WTC11 (cell line): ENCODE results near the gene VCP. TPM values are rescaled to one million over a fixed set of nuclear protein-coding genes. Genes with fewer than 3 reads are reported as not detected.
A peak's percentile ranks its signal among the peaks of the same experiment; 100 is the strongest.

ENCODE experiments used
- ATAC-seq: fragments of 200-7000 bp; cut with Tn5 transposase; 2 replicates; pipeline ENCODE4 v1.10.0; 2021; ENCODE audit warnings: mild to moderate bottlenecking, moderate library complexity
- CTCF ChIA-PET: fragments of 300-600 bp; sonication (Branson Sonifier 250); formaldehyde crosslinking; loops from one replicate; lab custom pipeline; 2021; ENCODE audit warnings: antibody characterized with exemption; lab: Charles Lee
- POLR2A ChIA-PET: fragments of 350-600 bp; sonication (Branson Sonifier 250); formaldehyde crosslinking; loops from one replicate; lab custom pipeline; 2021; ENCODE audit warnings: antibody characterized with exemption; lab: Charles Lee
- DNase-seq: peaks from one replicate; pipeline ENCODE4 v3.0.0; 2021; ENCODE audit warnings: low spot score
- H3K27ac Mint-ChIP-seq: 2 replicates; pipeline ENCODE4 v1.8.0; 2021; ENCODE audit warnings: mixed read lengths
- H3K27me3 Mint-ChIP-seq: 2 replicates; pipeline ENCODE4 v1.8.0; 2021; ENCODE audit warnings: low read depth, mild to moderate bottlenecking, moderate library complexity, mixed read lengths
- H3K36me3 Mint-ChIP-seq: 2 replicates; pipeline ENCODE4 v1.8.0; 2021; ENCODE audit warnings: mixed read lengths
- H3K4me1 Mint-ChIP-seq: 2 replicates; pipeline ENCODE4 v1.8.0; 2022; ENCODE audit warnings: mixed read lengths
- H3K4me3 Mint-ChIP-seq: 2 replicates; pipeline ENCODE4 v1.8.0; 2021; ENCODE audit warnings: mild to moderate bottlenecking, moderate library complexity, mixed read lengths
- H3K9me3 Mint-ChIP-seq: 2 replicates; pipeline ENCODE4 v1.8.0; 2021; ENCODE audit warnings: mixed read lengths
- AR ChIP-seq: fragments of 250-450 bp; sonication (Bioruptor Pico); IDR thresholded peaks from 2 replicates; pipeline ENCODE4 v1.9.0; 2021; ENCODE audit warnings: mild to moderate bottlenecking
- ATF1 ChIP-seq: sonication (generic); formaldehyde crosslinking; IDR thresholded peaks from 2 replicates; pipeline ENCODE4 v1.8.1; 2023; ENCODE audit warnings: mild to moderate bottlenecking, moderate library complexity, missing genetic modification reagents
- CTCF ChIP-seq: fragments of 200-600 bp; IDR thresholded peaks from 2 replicates; pipeline ENCODE4 v1.8.0; 2022; ENCODE audit warnings: antibody characterized with exemption
- EMX1 ChIP-seq: fragments of 250-450 bp; sonication (Bioruptor Pico); IDR thresholded peaks from 2 replicates; pipeline ENCODE4 v1.8.0; 2021; ENCODE audit warnings: mild to moderate bottlenecking
- GRHL2 ChIP-seq: fragments of 250-450 bp; sonication (Bioruptor Pico); IDR thresholded peaks from 2 replicates; pipeline ENCODE4 v1.8.0; 2022; ENCODE audit warnings: mild to moderate bottlenecking, moderate library complexity; ENCODE audit not compliant: insufficient replicate concordance, severe bottlenecking
- JAZF1 ChIP-seq: fragments of 250-450 bp; sonication (Bioruptor Pico); IDR thresholded peaks from 2 replicates; pipeline ENCODE4 v1.9.0; 2021; ENCODE audit warnings: moderate library complexity, mild to moderate bottlenecking, inconsistent platforms
- NFYB ChIP-seq: sonication (generic); formaldehyde crosslinking; conservative IDR thresholded peaks from 2 replicates; pipeline ENCODE4 v1.8.0; 2022; ENCODE audit warnings: low read depth, missing genetic modification reagents
- SOX15 ChIP-seq: fragments of 250-450 bp; sonication (Bioruptor Pico); IDR thresholded peaks from 2 replicates; pipeline ENCODE4 v1.9.0; 2021; ENCODE audit warnings: mild to moderate bottlenecking
- TEAD1 ChIP-seq: sonication (generic); formaldehyde crosslinking; IDR thresholded peaks from 2 replicates; pipeline ENCODE4 v1.8.0; 2022; ENCODE audit warnings: mild to moderate bottlenecking, missing genetic modification reagents
- TEAD4 ChIP-seq: sonication (generic); formaldehyde crosslinking; IDR thresholded peaks from 2 replicates; pipeline ENCODE4 v1.8.0; 2022; ENCODE audit warnings: mild to moderate bottlenecking, missing genetic modification reagents
- ZNF219 ChIP-seq: sonication (generic); formaldehyde crosslinking; IDR thresholded peaks from 2 replicates; pipeline ENCODE4 v1.8.0; 2023; ENCODE audit warnings: missing genetic modification reagents, mild to moderate bottlenecking, borderline replicate concordance
- ZNF263 ChIP-seq: sonication (generic); formaldehyde crosslinking; IDR thresholded peaks from 2 replicates; pipeline ENCODE4 v1.8.1; 2022; ENCODE audit warnings: low read depth, mild to moderate bottlenecking, moderate library complexity, missing genetic modification reagents
- ZNF396 ChIP-seq: fragments of 250-450 bp; sonication (Bioruptor Pico); IDR thresholded peaks from 2 replicates; pipeline ENCODE4 v1.8.0; 2021; ENCODE audit warnings: mild to moderate bottlenecking, moderate library complexity, borderline replicate concordance
- ZNF423 ChIP-seq: fragments of 250-450 bp; sonication (Bioruptor Pico); IDR thresholded peaks from 2 replicates; pipeline ENCODE4 v2.1.2; 2022; ENCODE audit warnings: mild to moderate bottlenecking, moderate library complexity
- total RNA-seq: library from RNA; stranded (reverse); gene quantifications from 3 replicates; pipeline ENCODE4 v1.2.3, GENCODE V29; 2021
- TF ChIP-seq, protein P1 (sequence below): sonication (generic); formaldehyde crosslinking; conservative IDR thresholded peaks from 2 replicates; pipeline ENCODE4 v1.8.1; 2023; ENCODE audit warnings: mild to moderate bottlenecking, low read depth, missing genetic modification reagents, moderate library complexity
- TF ChIP-seq, protein P2 (sequence below): fragments of 250-450 bp; sonication (Bioruptor Pico); IDR thresholded peaks from 2 replicates; pipeline ENCODE4 v1.9.0; 2021; ENCODE audit warnings: mild to moderate bottlenecking

The VCP gene
- total RNA-seq, 1 experiment from 2014 or later, result 386 TPM

- H3K4me3 Mint-ChIP-seq, result no peak overlapping the region
- ATAC-seq (no peak), DNase-seq (no peak)
- POLR2A ChIA-PET, result interaction anchor here (0.7 kb wide), 1 partner anchor 16 kb away, joined by 3 read pairs; no protein-coding TSS in a partner anchor
- no peaks in the 10 kb centered on the region for H3K27me3 Mint-ChIP-seq
- no peaks in the 10 kb centered on the region; the same call in 1 of the 2 replicates for H3K9me3 Mint-ChIP-seq
- peak overlapping the region; percentile 18; the same call in 1 of the 2 replicates for H3K27ac Mint-ChIP-seq
- peaks cover 3% of the 10 kb centered on the region; the same call in 1 of the 2 replicates for H3K4me1 Mint-ChIP-seq
- CTCF ChIA-PET, result interaction anchor here (1.0 kb wide), 1 partner anchor 156 kb away, joined by 5 read pairs; no protein-coding TSS in a partner anchor
- TF ChIP-seq ZNF219 (CRISPR knock-in tag) (no peak), AR (peak; percentile 4; the same call in 1 of the 2 replicates), ZNF396 (CRISPR knock-in tag) (no peak)
- peaks cover 76% of the 10 kb centered on the region for H3K36me3 Mint-ChIP-seq
These were observed 17.4 kb downstream of the VCP start for GRCh38 chr9:35054871-35055644.

GRCh38 chr9:35054185-35054835 is 18.1 kb downstream of the VCP start:
- ATAC-seq (no peak), DNase-seq (no peak)
- Mint-ChIP-seq H3K4me1 (peaks cover 3% of the 10 kb centered on the region; the same call in 1 of the 2 replicates), H3K36me3 (peaks cover 72% of the 10 kb centered on the region), H3K9me3 (no peaks in the 10 kb centered on the region; the same call in 1 of the 2 replicates), H3K4me3 (no peak overlapping the region), H3K27me3 (no peaks in the 10 kb centered on the region), H3K27ac (peak overlapping the region; percentile 18; the same call in 1 of the 2 replicates)
- no peak for TF ChIP-seq GRHL2 (CRISPR knock-in tag)
- ChIA-PET POLR2A (no interaction called here), CTCF (interaction anchor here (0.8 to 1.0 kb wide), 2 partner anchors 61 to 155 kb away, joined by 3 to 5 read pairs; no protein-coding TSS in a partner anchor)

DNA sequence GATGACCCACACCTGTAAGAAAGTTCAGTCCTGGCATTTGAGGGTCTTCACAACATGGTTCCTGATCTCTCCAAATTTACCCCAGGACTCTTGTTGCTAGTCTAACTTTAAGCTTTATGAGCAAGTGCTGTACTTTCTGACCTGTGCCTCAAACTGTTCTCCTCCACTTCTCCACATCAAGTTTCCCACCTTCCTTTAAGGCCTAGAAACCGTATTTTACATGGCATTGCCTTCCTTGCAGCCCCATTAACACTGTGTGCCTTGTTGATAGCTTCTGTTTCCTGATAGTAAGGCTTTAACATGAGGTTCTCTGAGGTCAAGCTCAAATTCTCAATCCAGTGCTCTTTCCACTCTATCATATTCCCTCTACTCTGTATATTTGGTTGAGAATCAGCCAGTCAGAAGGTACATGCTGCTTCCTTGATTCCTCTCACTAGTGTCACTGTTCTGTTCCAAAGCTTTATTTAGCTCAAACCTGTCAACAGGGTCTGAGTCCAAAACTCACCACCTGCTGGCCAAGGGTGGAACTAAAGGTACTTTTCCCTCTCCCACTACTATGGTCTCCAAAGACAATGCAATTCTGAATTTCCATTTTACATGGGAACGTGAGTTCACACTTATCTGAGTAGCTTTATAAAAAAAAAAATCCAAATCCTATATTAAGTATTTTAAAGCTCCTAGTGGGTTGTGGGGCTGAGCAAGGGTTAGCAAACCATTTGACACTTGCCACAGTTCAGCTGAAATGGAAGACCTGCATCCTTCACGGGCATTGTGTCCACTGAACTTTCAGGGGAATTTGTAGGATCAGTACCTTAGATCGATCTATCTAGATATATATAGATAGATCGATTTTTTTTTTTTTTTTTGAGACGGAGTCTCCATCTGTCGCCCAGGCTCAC is 21.1 kb downstream of the VCP start:
- peaks cover 3% of the 10 kb centered on the region; the same call in 1 of the 2 replicates for H3K4me1 Mint-ChIP-seq
- POLR2A ChIA-PET, result interaction anchor here (0.9 to 2.6 kb wide), 6 partner anchors 21 to 152 kb away, joined by 3 to 8 read pairs (median 4); partner anchors contain the start of genes DNAJB5 and VCP
- CTCF ChIA-PET, result interaction anchor here (0.6 to 3.2 kb wide), 41 partner anchors 8 to 1077 kb away, joined by 3 to 106 read pairs (median 4); partner anchors contain the start of genes ATOSB, DNAJB5, FANCG and PIGO
- no peaks in the 10 kb centered on the region; the same call in 1 of the 2 replicates for H3K9me3 Mint-ChIP-seq
- no peaks in the 10 kb centered on the region for H3K27me3 Mint-ChIP-seq
- H3K27ac Mint-ChIP-seq, result peak overlapping the region; percentile 54
- ATAC-seq (peak; percentile 84), DNase-seq (peak; percentile 71)
- 0 out of 2 replicates have a peak, but pooled peaks have one; percentile 54 for TF ChIP-seq JAZF1 (CRISPR knock-in tag)
- TF ChIP-seq ZNF219 (CRISPR knock-in tag), result no peak
- TF ChIP-seq CTCF, result peak; percentile 68
- H3K4me3 Mint-ChIP-seq, result no peak overlapping the region
- H3K36me3 Mint-ChIP-seq, result peaks cover 58% of the 10 kb centered on the region

DNA sequence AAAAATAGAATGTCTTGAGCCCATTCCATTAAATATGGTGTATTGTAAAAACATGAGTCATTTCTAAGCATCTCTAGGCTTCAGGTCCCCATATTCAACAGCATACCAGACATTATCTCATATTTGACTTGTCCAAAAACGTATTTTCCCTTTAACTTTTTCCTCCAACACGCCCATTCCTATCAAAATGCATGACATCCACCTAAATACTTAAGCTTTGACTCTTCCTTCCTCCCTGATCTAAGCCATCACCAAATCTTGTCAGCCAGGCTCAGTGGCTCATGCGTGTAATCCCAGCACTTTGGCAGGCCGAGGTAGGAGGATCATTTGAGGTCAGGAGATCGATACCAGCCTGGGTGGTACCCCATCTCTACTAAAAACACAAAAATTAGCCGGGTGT is 23.9 kb downstream of the VCP start:
- no peak overlapping the region for H3K4me3 Mint-ChIP-seq
- no peak for ATAC-seq
- H3K27ac Mint-ChIP-seq, result no peak overlapping the region
- H3K36me3 Mint-ChIP-seq, result peaks cover 43% of the 10 kb centered on the region
- no peaks in the 10 kb centered on the region; the same call in 1 of the 2 replicates for H3K9me3 Mint-ChIP-seq
- TF ChIP-seq NFYB (CRISPR knock-in tag), result no peak
- no peak for TF ChIP-seq ATF1 (CRISPR knock-in tag)
- TF ChIP-seq ZNF263, result no peak
- TF ChIP-seq, protein P1, sequence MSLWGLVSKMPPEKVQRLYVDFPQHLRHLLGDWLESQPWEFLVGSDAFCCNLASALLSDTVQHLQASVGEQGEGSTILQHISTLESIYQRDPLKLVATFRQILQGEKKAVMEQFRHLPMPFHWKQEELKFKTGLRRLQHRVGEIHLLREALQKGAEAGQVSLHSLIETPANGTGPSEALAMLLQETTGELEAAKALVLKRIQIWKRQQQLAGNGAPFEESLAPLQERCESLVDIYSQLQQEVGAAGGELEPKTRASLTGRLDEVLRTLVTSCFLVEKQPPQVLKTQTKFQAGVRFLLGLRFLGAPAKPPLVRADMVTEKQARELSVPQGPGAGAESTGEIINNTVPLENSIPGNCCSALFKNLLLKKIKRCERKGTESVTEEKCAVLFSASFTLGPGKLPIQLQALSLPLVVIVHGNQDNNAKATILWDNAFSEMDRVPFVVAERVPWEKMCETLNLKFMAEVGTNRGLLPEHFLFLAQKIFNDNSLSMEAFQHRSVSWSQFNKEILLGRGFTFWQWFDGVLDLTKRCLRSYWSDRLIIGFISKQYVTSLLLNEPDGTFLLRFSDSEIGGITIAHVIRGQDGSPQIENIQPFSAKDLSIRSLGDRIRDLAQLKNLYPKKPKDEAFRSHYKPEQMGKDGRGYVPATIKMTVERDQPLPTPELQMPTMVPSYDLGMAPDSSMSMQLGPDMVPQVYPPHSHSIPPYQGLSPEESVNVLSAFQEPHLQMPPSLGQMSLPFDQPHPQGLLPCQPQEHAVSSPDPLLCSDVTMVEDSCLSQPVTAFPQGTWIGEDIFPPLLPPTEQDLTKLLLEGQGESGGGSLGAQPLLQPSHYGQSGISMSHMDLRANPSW (CRISPR knock-in tag), result no peak
- TF ChIP-seq ZNF423 (CRISPR knock-in tag), result no peak
- TF ChIP-seq, protein P2, sequence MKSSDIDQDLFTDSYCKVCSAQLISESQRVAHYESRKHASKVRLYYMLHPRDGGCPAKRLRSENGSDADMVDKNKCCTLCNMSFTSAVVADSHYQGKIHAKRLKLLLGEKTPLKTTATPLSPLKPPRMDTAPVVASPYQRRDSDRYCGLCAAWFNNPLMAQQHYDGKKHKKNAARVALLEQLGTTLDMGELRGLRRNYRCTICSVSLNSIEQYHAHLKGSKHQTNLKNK (CRISPR knock-in tag), result no peak
- TF ChIP-seq TEAD4 (CRISPR knock-in tag), result no peak
- TF ChIP-seq TEAD1, result no peak
- no peak for TF ChIP-seq EMX1 (CRISPR knock-in tag)
- TF ChIP-seq ZNF396 (CRISPR knock-in tag), result no peak
- no peak for TF ChIP-seq SOX15 (CRISPR knock-in tag)
- no peaks in the 10 kb centered on the region for H3K27me3 Mint-ChIP-seq
- ChIA-PET CTCF (interaction anchor here (1.4 kb wide), 1 partner anchor 149 kb away, joined by 3 read pairs; no protein-coding TSS in a partner anchor), POLR2A (no interaction called here)
- peaks cover 11% of the 10 kb centered on the region for H3K4me1 Mint-ChIP-seq
- DNase-seq, result no peak
